CD14-positive monocyte (primary cell): ENCODE results near the gene LRRFIP2. TPM values are rescaled to one million over a fixed set of nuclear protein-coding genes. Genes with fewer than 3 reads are reported as not detected.

Experiments used
- DNase-seq, 3 donors: peaks; one replicate each; pipeline ENCODE4 v3.0.0-alpha.2; 2011 to 2022
- H2AFZ ChIP-seq: 2 replicates; pipeline ENCODE4 v1.6.0; 2012; ENCODE audit warnings: mild to moderate bottlenecking, low read depth, low read length, inconsistent platforms; ENCODE audit not compliant: insufficient read depth, poor library complexity, severe bottlenecking
- H3K27ac ChIP-seq, 2 donors: 1 replicate in 1 of 2; 2 replicates in 1 of 2; pipeline ENCODE4 v1.5.1; 2012 to 2013; ENCODE audit warnings: low read length in 2 of 2, control low read depth in 1 of 2, inconsistent platforms in 1 of 2, low read depth in 1 of 2, mild to moderate bottlenecking in 1 of 2
- H3K27me3 ChIP-seq, 2 donors: one replicate each; pipeline versions ENCODE4 v1.6.0 to v1.6.1; 2011 to 2013; ENCODE audit warnings: low read length in 2 of 2; ENCODE audit not compliant: control insufficient read depth in 2 of 2, insufficient read depth in 2 of 2
- H3K36me3 ChIP-seq, 2 donors: replicated peaks in 1 of 2; 1 replicate in 1 of 2; 2 replicates in 1 of 2; pipeline versions ENCODE4 v1.5.1 to v1.6.1; 2012 to 2013; ENCODE audit warnings: low read length in 2 of 2, control low read depth in 1 of 2, inconsistent platforms in 1 of 2, mild to moderate bottlenecking in 1 of 2; ENCODE audit not compliant: insufficient read depth in 2 of 2, control insufficient read depth in 1 of 2
- H3K4me1 ChIP-seq, 2 donors: 1 replicate in 1 of 2; 2 replicates in 1 of 2; pipeline versions ENCODE4 v1.5.1 to v1.6.1; 2012 to 2013; ENCODE audit warnings: low read length in 2 of 2, control low read depth in 1 of 2, inconsistent platforms in 1 of 2, mild to moderate bottlenecking in 1 of 2, moderate library complexity in 1 of 2; ENCODE audit not compliant: insufficient read depth in 2 of 2, control insufficient read depth in 1 of 2
- H3K4me2 ChIP-seq: replicated peaks from 2 replicates; pipeline ENCODE3; 2012; ENCODE audit warnings: low read length, moderate library complexity, mild to moderate bottlenecking; ENCODE audit not compliant: poor library complexity, severe bottlenecking; ENCODE audit errors: extremely low read depth
- H3K4me3 ChIP-seq, 3 experiments: fragments of 200-600 bp in 1 of 3; sonication (generic) in 1 of 3; replicated peaks in 1 of 3; 1 replicate in 2 of 3; 2 replicates in 1 of 3; pipeline ENCODE4 v1.5.1; 2011 to 2013; ENCODE audit warnings: low read length in 3 of 3, mild to moderate bottlenecking in 3 of 3, control low read depth in 2 of 3, low read depth in 2 of 3, inconsistent platforms in 1 of 3, moderate library complexity in 1 of 3
- H3K79me2 ChIP-seq: 2 replicates; pipeline ENCODE4 v1.6.0; 2012; ENCODE audit warnings: mild to moderate bottlenecking, control low read depth, inconsistent platforms, low read length, moderate library complexity; ENCODE audit not compliant: insufficient read depth
- H3K9ac ChIP-seq: 2 replicates; pipeline ENCODE4 v1.6.0; 2017; ENCODE audit warnings: low read length, mild to moderate bottlenecking; ENCODE audit not compliant: insufficient read depth, poor library complexity, severe bottlenecking
- H3K9me3 ChIP-seq, 2 donors: replicated peaks in 1 of 2; 1 replicate in 1 of 2; 2 replicates in 1 of 2; pipeline versions ENCODE4 v1.5.1 to v1.6.1; 2012 to 2013; ENCODE audit warnings: low read length in 2 of 2, control low read depth in 1 of 2; ENCODE audit not compliant: control insufficient read depth in 1 of 2, insufficient read depth in 1 of 2
- H4K20me1 ChIP-seq: 2 replicates; pipeline ENCODE4 v1.6.0; 2012; ENCODE audit warnings: mild to moderate bottlenecking, low read length, control low read depth, moderate library complexity; ENCODE audit not compliant: insufficient read depth
- H3K27ac Mint-ChIP-seq, 7 donors: one replicate each; pipeline ENCODE4 v1.8.0; 2020; ENCODE audit warnings: mild to moderate bottlenecking in 7 of 7, mixed read lengths in 7 of 7, moderate library complexity in 6 of 7, inconsistent platforms in 2 of 7
- H3K27me3 Mint-ChIP-seq, 3 donors: one replicate each; pipeline ENCODE4 v1.8.0; 2021 to 2022; ENCODE audit warnings: low read depth in 3 of 3, mild to moderate bottlenecking in 3 of 3, mixed read lengths in 3 of 3, moderate library complexity in 3 of 3, inconsistent platforms in 1 of 3
- H3K36me3 Mint-ChIP-seq, 2 donors: one replicate each; pipeline ENCODE4 v1.8.0; 2020; ENCODE audit warnings: mixed read lengths in 2 of 2, inconsistent platforms in 1 of 2, mild to moderate bottlenecking in 1 of 2
- H3K4me1 Mint-ChIP-seq: one replicate; pipeline ENCODE4 v1.8.0; 2020; ENCODE audit warnings: mild to moderate bottlenecking, mixed read lengths
- H3K4me3 Mint-ChIP-seq, 2 donors: one replicate each; pipeline ENCODE4 v1.8.0; 2020; ENCODE audit warnings: mild to moderate bottlenecking in 2 of 2, mixed read lengths in 2 of 2, moderate library complexity in 1 of 2
- H3K9me3 Mint-ChIP-seq, 7 donors: one replicate each; pipeline ENCODE4 v1.8.0; 2020 to 2022; ENCODE audit warnings: mixed read lengths in 7 of 7, mild to moderate bottlenecking in 6 of 7, moderate library complexity in 6 of 7, inconsistent platforms in 2 of 7
- CTCF ChIP-seq: fragments of 200-600 bp; IDR thresholded peaks from one replicate; pipeline ENCODE4 v1.8.0; 2022; ENCODE audit warnings: antibody characterized with exemption, mild to moderate bottlenecking
- WGBS: methylation state at CpG from one replicate; pipeline ENCODE4 v1.1.5; 2013; ENCODE audit warnings: missing lambda C conversion rate; ENCODE audit not compliant: insufficient coverage; 5-methylcytosine and 5-hydroxymethylcytosine counted together
- intact Hi-C, 2 donors: fragments of 100-400 bp; cut with micrococcal nuclease; formaldehyde crosslinking; loops; one replicate each; pipeline versions ENCODE4 v1.15.0 to v1.15.1; 2023
- polyA plus RNA-seq, 3 donors: library from polyadenylated mRNA; depleted of rRNA in 1 of 3; unstranded in 2 of 3; stranded (reverse) in 1 of 3; fragments of 300-500 nt in 2 of 3; fragments of >200 nt in 1 of 3; fragmentation: Illumina TruSeq in 2 of 3; gene quantifications; 1 replicate in 2 of 3; 2 replicates in 1 of 3; pipeline ENCODE4 v1.2.3, GENCODE V29; 2012 to 2021

LRRFIP2 gene
- polyA plus RNA-seq, 3 donors, result 30.9 to 39.4 (median 31.7) TPM

- WGBS, result no CpG with 5 or more reads among the region's 1 CpG
- no peak for TF ChIP-seq CTCF
- H3K36me3 Mint-ChIP-seq, result peaks cover 34 to 68% of the 10 kb centered on the region in 2 donors
- DNase-seq, result no peak
- peaks cover 27 to 45% of the 10 kb centered on the region in 2 donors for H3K36me3 ChIP-seq
- H3K27me3 Mint-ChIP-seq, result no peaks in the 10 kb centered on the region
- H4K20me1 ChIP-seq, result peaks cover 66% of the 10 kb centered on the region
- H3K79me2 ChIP-seq, result peaks cover 86% of the 10 kb centered on the region
- H3K4me3 Mint-ChIP-seq, result no peak overlapping the region
- H3K27me3 ChIP-seq, result no peaks in the 10 kb centered on the region
- no peak overlapping the region for H3K4me2 ChIP-seq
- no peak overlapping the region for H3K27ac ChIP-seq
- H3K27ac Mint-ChIP-seq, result no peak overlapping the region
- H3K4me3 ChIP-seq, result no peak overlapping the region
- peaks cover 27% of the 10 kb centered on the region for H3K4me1 Mint-ChIP-seq
- no peaks in the 10 kb centered on the region for H3K9me3 ChIP-seq
- H3K9me3 Mint-ChIP-seq, result peaks cover 0 to 3% (median 0%) of the 10 kb centered on the region in 7 donors
- no peak overlapping the region for H2AFZ ChIP-seq
- no peak overlapping the region for H3K9ac ChIP-seq
- intact Hi-C loops, result loop anchor here in 1 of 2 donors (2.0 kb wide), 1 partner anchor 16 kb away; no protein-coding TSS in a partner anchor
- H3K4me1 ChIP-seq, result peaks cover 4 to 11% of the 10 kb centered on the region in 2 donors
These were observed 5.5 kb downstream of the LRRFIP2 start for GRCh38 chr3:37168896-37169295.

DNA sequence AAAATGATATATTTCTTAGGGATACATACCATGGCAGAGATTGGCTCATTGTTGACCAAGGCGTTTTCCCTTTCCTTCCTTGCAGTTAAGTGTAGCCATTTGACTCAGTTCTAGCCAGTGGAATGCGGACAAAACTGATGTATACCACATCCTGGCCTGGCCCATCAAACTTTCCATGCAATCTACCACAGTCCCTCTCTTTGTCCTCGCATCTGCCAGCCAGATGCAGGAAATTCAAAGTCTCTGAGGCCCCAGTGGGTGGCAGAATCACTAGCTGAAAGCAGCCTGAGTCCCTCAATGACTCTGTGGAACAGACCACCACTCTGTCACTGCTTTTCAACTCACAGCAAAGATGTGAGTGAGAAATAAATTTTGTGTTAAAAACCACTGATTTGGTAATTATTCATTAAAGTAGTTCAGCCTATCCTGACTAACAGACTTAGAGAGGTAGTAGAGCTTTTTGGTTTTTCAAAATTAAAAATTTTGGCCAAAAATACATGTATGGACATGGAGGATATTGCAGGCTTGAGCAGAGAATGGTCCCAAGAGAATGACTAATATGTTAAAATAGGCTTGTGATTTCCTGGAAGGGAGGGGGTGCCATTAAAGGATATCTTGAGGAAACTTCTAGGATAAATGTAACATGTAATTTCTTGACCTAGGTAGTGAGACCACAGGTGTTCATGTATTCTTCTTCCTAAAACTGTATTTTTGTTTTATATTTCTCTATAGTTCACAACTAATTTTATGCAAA is 10.9 kb downstream of the LRRFIP2 start:
- DNase-seq, result no peak
- Mint-ChIP-seq H3K27me3 (peaks cover 0 to 2% (median 2%) of the 10 kb centered on the region in 3 donors), H3K36me3 (peaks cover 46 to 76% of the 10 kb centered on the region in 2 donors), H3K27ac (peak overlapping the region in 3 of 7 donors; percentile 16 to 57 (median 48)), H3K4me1 (peaks cover 19% of the 10 kb centered on the region), H3K9me3 (peaks cover 0 to 2% (median 0%) of the 10 kb centered on the region in 7 donors), H3K4me3 (peak overlapping the region in 1 of 2 donors; percentile 44)
- no peaks in the 10 kb centered on the region for H3K9me3 ChIP-seq
- H3K4me1 ChIP-seq, result no peaks in the 10 kb centered on the region
- H3K9ac ChIP-seq, result no peak overlapping the region
- H3K79me2 ChIP-seq, result peaks cover 81% of the 10 kb centered on the region
- no peaks in the 10 kb centered on the region for H3K27me3 ChIP-seq
- no peak overlapping the region for H3K4me2 ChIP-seq
- intact Hi-C loops, result no loop called here
- WGBS, result 8% methylated on average over 2 of the region's 3 CpGs
- no peak for TF ChIP-seq CTCF
- H3K4me3 ChIP-seq, result no peak overlapping the region
- peaks cover 64% of the 10 kb centered on the region for H4K20me1 ChIP-seq
- peak overlapping the region in 1 of 2 donors; percentile 33 for H3K27ac ChIP-seq
- H3K36me3 ChIP-seq, result peaks cover 21 to 54% of the 10 kb centered on the region in 2 donors
- no peak overlapping the region for H2AFZ ChIP-seq
